Muscle layer of duodenum (tissue), 2 donors: Measurements from ENCODE around the gene H1-8.

Experiments used
- H3K27ac ChIP-seq: one replicate; pipeline ENCODE4 v1.7.0; 2013; ENCODE audit warnings: mild to moderate bottlenecking, low read length
- H3K27me3 ChIP-seq: one replicate; pipeline ENCODE4 v1.7.0; 2013; ENCODE audit warnings: low read depth, mild to moderate bottlenecking, control low read depth, low read length
- H3K36me3 ChIP-seq, 2 donors: one replicate each; pipeline ENCODE4 v1.7.0; 2013; ENCODE audit warnings: low read length in 2 of 2, control low read depth in 1 of 2, mild to moderate bottlenecking in 1 of 2; ENCODE audit not compliant: insufficient read depth in 2 of 2, control insufficient read depth in 1 of 2
- H3K4me1 ChIP-seq, 2 donors: one replicate each; pipeline ENCODE4 v1.7.0; 2013; ENCODE audit warnings: low read length in 2 of 2, mild to moderate bottlenecking in 2 of 2, control low read depth in 1 of 2, moderate library complexity in 1 of 2; ENCODE audit not compliant: insufficient read depth in 2 of 2, control insufficient read depth in 1 of 2
- H3K4me3 ChIP-seq, 2 donors: one replicate each; pipeline ENCODE4 v1.7.0; 2013; ENCODE audit warnings: low read length in 2 of 2, low read depth in 1 of 2, mild to moderate bottlenecking in 1 of 2
- H3K9me3 ChIP-seq, 2 donors: one replicate each; pipeline ENCODE4 v1.7.0; 2013; ENCODE audit warnings: low read length in 2 of 2, control low read depth in 1 of 2, mild to moderate bottlenecking in 1 of 2; ENCODE audit not compliant: control insufficient read depth in 1 of 2
- donor health status: healthy.

The H1-8 gene

GRCh38 chr3:129590215-129590614 lies 47.2 kb downstream of the H1-8 start:
- no peak overlapping the region for H3K27ac ChIP-seq
- peaks cover 18 to 37% of the 10 kb centered on the region in 2 donors for H3K4me1 ChIP-seq
- peaks cover 8 to 10% of the 10 kb centered on the region in 2 donors for H3K36me3 ChIP-seq
- H3K4me3 ChIP-seq = no peak overlapping the region
- H3K9me3 ChIP-seq = no peaks in the 10 kb centered on the region
- H3K27me3 ChIP-seq = no peaks in the 10 kb centered on the region

- Histone ChIP-seq H3K9me3 (no peaks in the 10 kb centered on the region), H3K4me1 (peaks cover 25 to 50% of the 10 kb centered on the region in 2 donors), H3K4me3 (no peak overlapping the region), H3K27ac (peak overlapping the region; percentile 51), H3K27me3 (no peaks in the 10 kb centered on the region), H3K36me3 (no peaks in the 10 kb centered on the region)
Observed at GRCh38 chr3:129591932-129592331, 49.0 kb downstream of the H1-8 start.

GRCh38 chr3:129592381-129593131 lies 49.6 kb downstream of the H1-8 start:
- Histone ChIP-seq H3K27me3 (no peaks in the 10 kb centered on the region), H3K27ac (peak overlapping the region; percentile 62), H3K36me3 (no peaks in the 10 kb centered on the region), H3K9me3 (no peaks in the 10 kb centered on the region), H3K4me3 (no peak overlapping the region), H3K4me1 (peaks cover 26 to 52% of the 10 kb centered on the region in 2 donors)

GRCh38 chr3:129593230-129593594 lies 50.2 kb downstream of the H1-8 start:
- Histone ChIP-seq H3K4me3 (no peak overlapping the region), H3K4me1 (peaks cover 29 to 56% of the 10 kb centered on the region in 2 donors), H3K27ac (peak overlapping the region; percentile 62)

GRCh38 chr3:129593595-129594339 lies 50.8 kb downstream of the H1-8 start:
- Histone ChIP-seq H3K4me1 (peaks cover 30 to 61% of the 10 kb centered on the region in 2 donors), H3K27ac (peak overlapping the region; percentile 62), H3K27me3 (no peaks in the 10 kb centered on the region), H3K9me3 (no peaks in the 10 kb centered on the region), H3K36me3 (no peaks in the 10 kb centered on the region), H3K4me3 (no peak overlapping the region)

More at GRCh38 chr3:129593230-129593594, 50.2 kb downstream of the H1-8 start:
- Histone ChIP-seq H3K36me3 (no peaks in the 10 kb centered on the region), H3K9me3 (no peaks in the 10 kb centered on the region), H3K27me3 (no peaks in the 10 kb centered on the region)

GRCh38 chr3:129594409-129594808 lies 51.4 kb downstream of the H1-8 start:
- H3K4me3 ChIP-seq = no peak overlapping the region
- no peaks in the 10 kb centered on the region for H3K9me3 ChIP-seq
- no peaks in the 10 kb centered on the region for H3K36me3 ChIP-seq
- H3K4me1 ChIP-seq = peaks cover 30 to 67% of the 10 kb centered on the region in 2 donors
- H3K27ac ChIP-seq = peak overlapping the region; percentile 4
- no peaks in the 10 kb centered on the region for H3K27me3 ChIP-seq

GRCh38 chr3:129594907-129595390 lies 52.0 kb downstream of the H1-8 start:
- Histone ChIP-seq H3K9me3 (no peaks in the 10 kb centered on the region), H3K36me3 (no peaks in the 10 kb centered on the region), H3K27ac (peak overlapping the region; percentile 74), H3K27me3 (no peaks in the 10 kb centered on the region), H3K4me1 (peaks cover 31 to 72% of the 10 kb centered on the region in 2 donors), H3K4me3 (no peak overlapping the region)

- H3K27ac ChIP-seq = peak overlapping the region; percentile 74
- H3K4me1 ChIP-seq = peaks cover 33 to 77% of the 10 kb centered on the region in 2 donors
- peak overlapping the region in 1 of 2 donors; percentile 2 for H3K4me3 ChIP-seq
- H3K36me3 ChIP-seq = no peaks in the 10 kb centered on the region
- H3K9me3 ChIP-seq = no peaks in the 10 kb centered on the region
- H3K27me3 ChIP-seq = no peaks in the 10 kb centered on the region
Observed at GRCh38 chr3:129595544-129596193, 52.7 kb downstream of the H1-8 start.

- Histone ChIP-seq H3K4me1 (peaks cover 35 to 83% of the 10 kb centered on the region in 2 donors), H3K36me3 (no peaks in the 10 kb centered on the region), H3K4me3 (peak overlapping the region; percentile 2 to 7), H3K27me3 (no peaks in the 10 kb centered on the region), H3K9me3 (no peaks in the 10 kb centered on the region), H3K27ac (peak overlapping the region; percentile 74)
Observed at GRCh38 chr3:129596194-129597086, 53.5 kb downstream of the H1-8 start.

GRCh38 chr3:129597087-129597999 lies 54.4 kb downstream of the H1-8 start:
- peaks cover 32 to 84% of the 10 kb centered on the region in 2 donors for H3K4me1 ChIP-seq
- no peaks in the 10 kb centered on the region for H3K9me3 ChIP-seq
- H3K36me3 ChIP-seq = no peaks in the 10 kb centered on the region
- no peaks in the 10 kb centered on the region for H3K27me3 ChIP-seq
- H3K27ac ChIP-seq = peak overlapping the region; percentile 74
- peak overlapping the region in 1 of 2 donors; percentile 2 for H3K4me3 ChIP-seq
